ENCODE data around the gene ARRB2. TPM values are rescaled to one million over a fixed set of nuclear protein-coding genes. Genes with fewer than 3 reads are reported as not detected.

The ARRB2 gene
- total and polyA plus RNA-seq, 2 of the 4 experiments (the other 2 are of a cell fraction): 3.9 to 10.6 TPM

GRCh38 chr17:4673169-4673568, 37.3 kb upstream of the ARRB2 start:
- 87% methylated on average over 9 of the region's 11 CpGs; no CpG with 5 or more reads in 1 of the 2 experiments for WGBS, 2 experiments (ENCODE audit: extremely low coverage in 2 of 2, insufficient read length in 1 of 2)
- no TSS peak for BruUV-seq (replicated peaks)
- ChIA-PET CTCF (no interaction called here), POLR2A (ENCODE audit: unreplicated experiment) (no interaction called here)
- Histone ChIP-seq H3K79me1 (ENCODE audit: low read depth in 1 of 2, low read length in 2 of 2) (no peaks in the 10 kb centered on the region), H3K4me2 (ENCODE audit: low read depth, low read length) (no peak overlapping the region), H3K18ac (ENCODE audit: low read depth, low read length) (no peak overlapping the region), H3K9ac (ENCODE audit: low read depth, low read length) (no peak overlapping the region), H3K4ac (ENCODE audit: low read depth, low read length) (no peak overlapping the region), H3K27me3 (ENCODE audit: control insufficient read depth, insufficient read depth, low read length) (no peaks in the 10 kb centered on the region), H3K23ac (ENCODE audit: low read depth, low read length) (no peak overlapping the region), H3K56ac (ENCODE audit: extremely low read depth, insufficient read depth, low read length) (no peak overlapping the region), H3K9me1 (ENCODE audit: insufficient read depth, low read length) (peaks cover 1% of the 10 kb centered on the region; the same call in 1 of the 2 replicates), H4K8ac (ENCODE audit: low read depth in 2 of 2, low read length in 2 of 2) (no peak overlapping the region), H2AFZ (replicated peaks; ENCODE audit: low read length, poor library complexity) (no peak overlapping the region), H2AK9ac (replicated peaks; ENCODE audit: low read depth, low read length, poor library complexity) (no peak overlapping the region), H3K36me3 (ENCODE audit: control insufficient read depth, insufficient read depth, low read length) (peaks cover 52% of the 10 kb centered on the region), H3K4me1 (ENCODE audit: control insufficient read depth, insufficient read depth, low read length) (no peaks in the 10 kb centered on the region), H2BK120ac (ENCODE audit: low read depth, low read length) (no peak overlapping the region), H3K9me3 (ENCODE audit: control insufficient read depth, insufficient read depth, low read length) (no peaks in the 10 kb centered on the region), H2BK20ac (ENCODE audit: low read depth, low read length) (no peak overlapping the region), H3K4me3 (ENCODE audit: insufficient read depth, low read depth, low read length) (no peak overlapping the region), H2BK15ac (ENCODE audit: low read depth, low read length) (no peak overlapping the region), H4K5ac (ENCODE audit: low read depth, low read length) (no peak overlapping the region), H4K91ac (ENCODE audit: insufficient read depth, low read depth, low read length) (no peak overlapping the region), H3K27ac (ENCODE audit: insufficient read depth, low read length) (no peak overlapping the region), H2BK5ac (ENCODE audit: low read depth, low read length, poor library complexity, severe bottlenecking) (no peak overlapping the region), H4K20me1 (ENCODE audit: insufficient read depth, low read length) (peaks cover 14% of the 10 kb centered on the region), H3K14ac (replicated peaks; ENCODE audit: low read depth, low read length) (no peak overlapping the region), H2AK5ac (ENCODE audit: low read depth, low read length) (no peak overlapping the region)
- no peak for TF ChIP-seq RFX5 (IDR thresholded peaks at IDR 0.05; ENCODE audit: low read depth, low read length)
- TF ChIP-seq RCOR1 (IDR thresholded peaks at IDR 0.05; ENCODE audit: insufficient replicate concordance, low read length): no peak
- no peak for TF ChIP-seq MXI1 (IDR thresholded peaks at IDR 0.05; ENCODE audit: borderline replicate concordance, low read depth, low read length)
- TF ChIP-seq RAD21 (IDR thresholded peaks at IDR 0.05; ENCODE audit: low read length): no peak
- TF ChIP-seq CEBPB (IDR thresholded peaks at IDR 0.05; ENCODE audit: low read depth, low read length): no peak
- TF ChIP-seq CTCF (conservative IDR thresholded peaks at IDR 0.05; ENCODE audit: low read depth, low read length): no peak
- TF ChIP-seq USF2 (IDR thresholded peaks at IDR 0.05; ENCODE audit: low read depth, low read length): no peak
- TF ChIP-seq, protein P1, sequence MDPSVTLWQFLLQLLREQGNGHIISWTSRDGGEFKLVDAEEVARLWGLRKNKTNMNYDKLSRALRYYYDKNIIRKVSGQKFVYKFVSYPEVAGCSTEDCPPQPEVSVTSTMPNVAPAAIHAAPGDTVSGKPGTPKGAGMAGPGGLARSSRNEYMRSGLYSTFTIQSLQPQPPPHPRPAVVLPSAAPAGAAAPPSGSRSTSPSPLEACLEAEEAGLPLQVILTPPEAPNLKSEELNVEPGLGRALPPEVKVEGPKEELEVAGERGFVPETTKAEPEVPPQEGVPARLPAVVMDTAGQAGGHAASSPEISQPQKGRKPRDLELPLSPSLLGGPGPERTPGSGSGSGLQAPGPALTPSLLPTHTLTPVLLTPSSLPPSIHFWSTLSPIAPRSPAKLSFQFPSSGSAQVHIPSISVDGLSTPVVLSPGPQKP (IDR thresholded peaks at IDR 0.05; ENCODE audit: borderline replicate concordance, low read depth, low read length): no peak
- TF ChIP-seq BHLHE40 (IDR thresholded peaks at IDR 0.05; ENCODE audit: low read depth, low read length): no peak
- TF ChIP-seq POLR2A (IDR thresholded peaks at IDR 0.05; ENCODE audit: low read depth, low read length): no peak
- no peak for TF ChIP-seq CHD1 (IDR thresholded peaks at IDR 0.05; ENCODE audit: low read depth, low read length)
- DNase-seq (no peak), ATAC-seq (ENCODE audit: low read depth) (no peak)
- dilution Hi-C loops (cut with HindIII; ENCODE audit: low sequenced_read_pairs, unreplicated experiment) (no loop called here), intact Hi-C loops (cut with micrococcal nuclease) (no loop called here), in situ Hi-C loops (cut with MboI; ENCODE audit: low sequenced_read_pairs) (no loop called here)
